Parathyroid adenoma (tissue), 2 donors: ENCODE results near the gene MCM3AP.

Experiments
- H2AFZ ChIP-seq: fragments of 300-600 bp; sonication (generic); one replicate; pipeline ENCODE4 v1.7.0; 2017; ENCODE audit warnings: antibody characterized with exemption, mild to moderate bottlenecking
- H3K27ac ChIP-seq: fragments of 300-600 bp; sonication (generic); one replicate; pipeline ENCODE4 v1.7.0; 2017
- H3K27me3 ChIP-seq: fragments of 300-600 bp; sonication (generic); one replicate; pipeline ENCODE4 v1.7.0; 2017; ENCODE audit warnings: low read length; ENCODE audit not compliant: control insufficient read depth, insufficient read depth
- H3K36me3 ChIP-seq: fragments of 300-600 bp; sonication (generic); one replicate; pipeline ENCODE4 v1.7.0; 2017; ENCODE audit warnings: low read length; ENCODE audit not compliant: control insufficient read depth, insufficient read depth
- H3K4me1 ChIP-seq: fragments of 300-600 bp; sonication (generic); one replicate; pipeline ENCODE4 v1.7.0; 2017; ENCODE audit warnings: control low read depth
- H3K4me2 ChIP-seq: fragments of 300-600 bp; sonication (generic); one replicate; pipeline ENCODE4 v1.7.0; 2017; ENCODE audit warnings: low read length
- H3K4me3 ChIP-seq: fragments of 300-600 bp; sonication (generic); one replicate; pipeline ENCODE4 v1.7.0; 2017; ENCODE audit warnings: low read depth, low read length
- H3K79me2 ChIP-seq: fragments of 300-600 bp; sonication (generic); one replicate; pipeline ENCODE4 v1.7.0; 2017; ENCODE audit warnings: control low read depth
- H3K9ac ChIP-seq: fragments of 300-600 bp; sonication (generic); one replicate; pipeline ENCODE4 v1.7.0; 2017; ENCODE audit warnings: mild to moderate bottlenecking
- H3K9me3 ChIP-seq: fragments of 300-600 bp; sonication (generic); one replicate; pipeline ENCODE4 v1.7.0; 2017; ENCODE audit warnings: low read length; ENCODE audit not compliant: control insufficient read depth
- TF ChIP-seq, protein P1 (sequence below): fragments of 300-600 bp; sonication (generic); IDR thresholded peaks from one replicate; pipeline ENCODE4 v1.7.0; 2017; ENCODE audit warnings: antibody characterized with exemption, mild to moderate bottlenecking
- donor health status: primary hyperparathyroidism.

MCM3AP gene

DNA sequence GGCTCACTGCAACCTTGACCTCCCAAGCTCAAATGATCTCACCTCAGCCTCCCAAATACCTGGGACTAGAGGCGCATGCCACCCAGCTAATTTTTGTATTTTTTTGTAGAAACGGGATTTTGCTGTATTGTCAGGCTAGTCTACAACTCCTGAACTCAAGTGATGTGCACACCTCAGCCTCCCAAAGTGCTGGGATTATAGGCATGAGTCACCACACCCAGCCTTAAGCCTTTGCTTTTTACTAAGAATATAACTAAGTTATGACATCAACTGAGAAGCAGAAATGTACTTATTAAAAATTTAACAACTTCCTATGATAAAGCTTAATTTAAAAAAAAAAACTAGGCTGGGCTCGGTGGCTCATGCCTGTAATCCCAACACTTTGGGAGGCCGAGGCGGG is 47.9 kb downstream of the MCM3AP start:
- Histone ChIP-seq H3K27ac (no peak overlapping the region), H3K9ac (no peak overlapping the region), H3K4me2 (no peak overlapping the region), H3K9me3 (no peaks in the 10 kb centered on the region), H3K27me3 (no peaks in the 10 kb centered on the region), H2AFZ (no peak overlapping the region), H3K4me3 (no peak overlapping the region), H3K36me3 (no peaks in the 10 kb centered on the region), H3K4me1 (no peaks in the 10 kb centered on the region), H3K79me2 (no peaks in the 10 kb centered on the region)
- TF ChIP-seq, protein P1, sequence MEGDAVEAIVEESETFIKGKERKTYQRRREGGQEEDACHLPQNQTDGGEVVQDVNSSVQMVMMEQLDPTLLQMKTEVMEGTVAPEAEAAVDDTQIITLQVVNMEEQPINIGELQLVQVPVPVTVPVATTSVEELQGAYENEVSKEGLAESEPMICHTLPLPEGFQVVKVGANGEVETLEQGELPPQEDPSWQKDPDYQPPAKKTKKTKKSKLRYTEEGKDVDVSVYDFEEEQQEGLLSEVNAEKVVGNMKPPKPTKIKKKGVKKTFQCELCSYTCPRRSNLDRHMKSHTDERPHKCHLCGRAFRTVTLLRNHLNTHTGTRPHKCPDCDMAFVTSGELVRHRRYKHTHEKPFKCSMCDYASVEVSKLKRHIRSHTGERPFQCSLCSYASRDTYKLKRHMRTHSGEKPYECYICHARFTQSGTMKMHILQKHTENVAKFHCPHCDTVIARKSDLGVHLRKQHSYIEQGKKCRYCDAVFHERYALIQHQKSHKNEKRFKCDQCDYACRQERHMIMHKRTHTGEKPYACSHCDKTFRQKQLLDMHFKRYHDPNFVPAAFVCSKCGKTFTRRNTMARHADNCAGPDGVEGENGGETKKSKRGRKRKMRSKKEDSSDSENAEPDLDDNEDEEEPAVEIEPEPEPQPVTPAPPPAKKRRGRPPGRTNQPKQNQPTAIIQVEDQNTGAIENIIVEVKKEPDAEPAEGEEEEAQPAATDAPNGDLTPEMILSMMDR, result no peak

GRCh38 chr21:46234436-46234950 is 50.9 kb downstream of the MCM3AP start:
- Histone ChIP-seq H3K79me2 (no peaks in the 10 kb centered on the region), H3K4me2 (no peak overlapping the region), H3K4me1 (no peaks in the 10 kb centered on the region), H3K9me3 (no peaks in the 10 kb centered on the region), H3K9ac (no peak overlapping the region), H3K27me3 (no peaks in the 10 kb centered on the region), H3K27ac (no peak overlapping the region), H2AFZ (no peak overlapping the region), H3K4me3 (no peak overlapping the region), H3K36me3 (no peaks in the 10 kb centered on the region)
- TF ChIP-seq, protein P1, result no peak

GRCh38 chr21:46229923-46230260 is 55.5 kb downstream of the MCM3AP start:
- H3K9ac ChIP-seq, result no peak overlapping the region
- no peaks in the 10 kb centered on the region for H3K27me3 ChIP-seq
- TF ChIP-seq, protein P1, result no peak
- no peaks in the 10 kb centered on the region for H3K79me2 ChIP-seq
- no peak overlapping the region for H3K27ac ChIP-seq
- peak overlapping the region; percentile 83 for H2AFZ ChIP-seq
- H3K4me2 ChIP-seq, result peak overlapping the region; percentile 83
- H3K4me1 ChIP-seq, result no peaks in the 10 kb centered on the region
- no peaks in the 10 kb centered on the region for H3K9me3 ChIP-seq
- no peak overlapping the region for H3K4me3 ChIP-seq
- H3K36me3 ChIP-seq, result no peaks in the 10 kb centered on the region

DNA sequence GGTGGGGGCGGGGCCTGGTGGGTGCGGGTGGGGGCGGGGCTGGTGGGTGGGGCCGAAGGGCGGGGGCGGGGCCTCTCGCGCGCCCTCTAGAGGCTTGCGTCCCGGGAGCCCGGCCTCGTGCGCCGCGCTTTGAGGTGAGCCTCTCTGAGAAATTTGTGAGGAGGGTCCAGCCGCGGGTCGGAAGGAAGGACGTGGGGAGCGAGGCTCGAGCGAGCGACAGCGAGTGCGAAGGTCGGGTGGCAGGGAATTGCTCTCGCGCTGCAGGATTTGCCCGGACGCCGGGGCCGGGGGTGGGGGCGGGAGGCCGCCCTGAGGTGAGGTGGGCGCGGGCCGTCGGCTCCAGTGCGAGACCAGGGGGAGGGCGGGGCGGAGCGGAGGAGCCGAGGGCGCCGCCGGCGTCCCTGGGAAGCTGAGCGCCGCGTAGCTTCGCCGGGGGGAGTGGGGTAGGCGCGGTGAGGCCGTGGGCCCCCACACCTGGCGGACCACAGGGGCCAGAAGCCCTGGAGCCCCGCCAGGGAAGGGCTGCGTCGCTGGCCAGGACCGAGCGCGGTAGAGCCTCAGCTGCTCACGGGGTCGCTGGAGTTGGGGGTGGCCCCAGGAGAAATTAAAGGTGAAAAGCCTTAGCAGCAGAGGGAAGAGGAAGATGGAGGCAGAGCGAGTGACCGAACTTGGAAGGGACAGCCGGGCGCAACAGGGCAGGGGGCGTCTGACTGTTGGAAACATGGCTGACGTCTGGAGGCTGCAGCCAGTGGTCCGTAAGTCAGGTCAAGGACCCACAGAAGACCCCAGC is 56.1 kb downstream of the MCM3AP start:
- Histone ChIP-seq H3K9me3 (no peaks in the 10 kb centered on the region), H3K4me2 (peak overlapping the region; percentile 83), H3K4me1 (no peaks in the 10 kb centered on the region), H2AFZ (peak overlapping the region; percentile 83), H3K79me2 (no peaks in the 10 kb centered on the region), H3K27me3 (no peaks in the 10 kb centered on the region), H3K36me3 (no peaks in the 10 kb centered on the region), H3K4me3 (peak overlapping the region; percentile 51), H3K9ac (no peak overlapping the region), H3K27ac (no peak overlapping the region)
- TF ChIP-seq, protein P1, result peak; percentile 31
